ENCODE data around the gene FDXACB1.
"Not testable (repeated sequence)": the region's sequence is repeated elsewhere in the genome, so short reads cannot be mapped to it uniquely, and the experiment has no call there.

Gene FDXACB1

GRCh38 chr11:111906680-111907079 is 27.7 kb upstream of the FDXACB1 start:
- no peak for TF ChIP-seq CTCF (IDR thresholded peaks at IDR 0.05; ENCODE audit: low read depth, low read length)
- H3K4me3 ChIP-seq (ENCODE audit: low read depth, low read length) = no peak overlapping the region

DNA sequence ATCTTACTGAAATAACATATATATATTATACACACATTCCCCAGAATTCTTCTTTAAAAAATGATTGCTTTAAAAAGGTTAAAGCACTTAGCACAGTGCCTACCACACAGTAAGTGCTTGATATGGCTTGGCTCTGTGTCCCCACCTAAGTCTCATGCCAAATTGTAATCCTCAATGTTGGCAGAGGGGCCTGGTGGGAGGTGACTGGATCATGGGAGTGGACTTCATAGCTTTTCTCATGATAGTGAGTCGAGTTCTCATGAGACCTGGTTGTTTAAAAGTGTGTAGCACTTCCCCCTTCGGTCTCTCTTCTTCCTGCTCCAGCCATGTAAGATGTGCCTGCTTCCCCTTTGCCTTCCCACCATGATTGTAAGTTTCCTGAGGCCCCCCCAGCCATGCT is 26.4 kb upstream of the FDXACB1 start:
- H3K4me3 ChIP-seq (ENCODE audit: low read depth, low read length) = no peak overlapping the region
- no peak for TF ChIP-seq CTCF (IDR thresholded peaks at IDR 0.05; ENCODE audit: low read depth, low read length)

- no peak for TF ChIP-seq CTCF (IDR thresholded peaks at IDR 0.05; ENCODE audit: low read depth, low read length)
- no peak overlapping the region for H3K4me3 ChIP-seq (ENCODE audit: low read depth, low read length)
Measured at GRCh38 chr11:111886844-111887243, 7.9 kb upstream of the FDXACB1 start.

GRCh38 chr11:111886032-111886431 is 7.1 kb upstream of the FDXACB1 start:
- TF ChIP-seq CTCF (IDR thresholded peaks at IDR 0.05; ENCODE audit: low read depth, low read length) = no peak

DNA sequence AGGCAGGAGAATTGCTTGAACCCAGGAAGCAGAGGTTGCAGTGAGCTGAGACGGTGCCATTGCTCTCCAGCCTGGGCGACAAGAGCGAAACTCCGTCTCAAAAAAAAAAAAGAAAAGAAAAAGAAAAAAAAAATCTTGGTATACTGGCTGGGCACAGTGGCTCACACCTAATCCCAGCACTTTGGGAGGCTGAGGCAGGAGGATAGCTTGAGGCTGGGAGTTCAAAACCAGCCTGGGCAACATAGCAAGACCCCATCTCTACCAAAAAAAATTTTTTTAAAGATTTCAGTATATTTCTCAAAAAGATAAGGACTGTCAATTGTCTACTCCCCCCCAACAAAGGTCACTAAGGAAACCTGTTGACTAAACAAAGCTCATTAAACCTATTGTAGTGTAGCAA is 6.1 kb upstream of the FDXACB1 start:
- H3K4me3 ChIP-seq (ENCODE audit: low read depth, low read length) = not testable (repeated sequence)

More at GRCh38 chr11:111886032-111886431, 7.1 kb upstream of the FDXACB1 start:
- H3K4me3 ChIP-seq (ENCODE audit: low read depth, low read length) = no peak overlapping the region

DNA sequence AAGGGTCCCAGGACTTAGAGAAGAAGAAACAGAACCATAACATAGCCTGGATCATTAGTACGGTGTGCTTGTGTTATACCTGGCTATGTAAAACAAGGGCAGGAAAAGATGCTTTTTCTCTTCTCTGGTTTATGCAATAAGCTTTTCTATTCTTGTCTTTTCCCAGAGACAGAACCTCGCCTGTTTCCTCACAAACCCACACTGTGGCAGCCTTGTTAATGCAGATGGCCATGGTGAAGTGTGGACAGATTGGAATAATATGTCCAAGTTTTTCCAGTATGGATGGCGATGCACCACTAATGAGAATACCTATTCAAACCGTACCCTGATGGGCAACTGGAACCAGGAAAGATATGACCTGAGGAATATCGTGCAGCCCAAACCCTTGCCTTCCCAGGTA is 3.2 kb upstream of the FDXACB1 start:
- TF ChIP-seq CTCF (IDR thresholded peaks at IDR 0.05; ENCODE audit: low read depth, low read length) = no peak

DNA sequence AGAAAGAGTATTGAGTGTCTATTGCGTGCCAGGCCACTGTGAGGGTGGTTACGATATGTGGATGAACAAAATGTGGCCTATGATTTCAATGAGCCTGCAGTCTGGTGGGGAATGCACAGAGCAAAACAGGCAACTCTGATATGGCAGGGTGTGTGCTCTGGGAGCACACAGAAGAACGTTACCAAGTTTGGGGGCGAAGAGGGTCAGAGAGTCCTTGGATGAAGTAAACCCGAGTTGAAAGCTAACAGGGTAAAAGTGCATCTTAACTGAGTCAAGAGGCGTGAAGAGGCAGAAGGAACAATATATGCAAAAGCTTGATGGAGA is 634 bp upstream of the FDXACB1 start:
- peak overlapping the region; percentile 80 for H3K4me3 ChIP-seq (ENCODE audit: low read depth, low read length)

More for the DNA sequence above, 3.2 kb upstream of the FDXACB1 start:
- no peak overlapping the region for H3K4me3 ChIP-seq (ENCODE audit: low read depth, low read length)

More for the DNA sequence above, 634 bp upstream of the FDXACB1 start:
- TF ChIP-seq CTCF (IDR thresholded peaks at IDR 0.05; ENCODE audit: low read depth, low read length) = no peak

Measured in WI38 (cell line).